COLO668 (cell line): ENCODE measurements around the gene GALNT2.

ENCODE experiments used
- DNase-seq: peaks from one replicate; lab custom pipeline; 2025; ENCODE audit not compliant: unreplicated experiment; lab: John Stamatoyannopoulos, UW

The GALNT2 gene

DNA sequence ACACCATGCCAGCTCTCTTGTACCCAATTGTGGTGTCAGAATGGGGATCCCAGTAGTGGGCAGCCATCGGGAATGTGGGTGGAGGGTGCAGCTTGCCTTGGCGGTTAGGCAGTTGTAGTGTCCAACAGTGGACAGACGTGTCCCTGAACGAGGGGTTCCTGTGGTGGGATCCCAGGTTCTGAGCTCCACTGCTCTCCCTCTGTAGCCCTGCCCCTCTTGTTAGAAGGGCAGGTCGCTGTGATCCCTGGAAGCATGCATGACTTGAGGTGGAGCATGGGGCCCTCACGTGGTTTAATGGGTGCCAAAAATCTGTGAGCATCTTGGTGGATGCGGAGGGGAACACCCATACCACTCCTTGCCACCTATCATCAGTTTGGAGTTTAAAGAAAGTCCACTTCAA, 4.3 kb downstream of the GALNT2 start:
- no peak for DNase-seq

DNA sequence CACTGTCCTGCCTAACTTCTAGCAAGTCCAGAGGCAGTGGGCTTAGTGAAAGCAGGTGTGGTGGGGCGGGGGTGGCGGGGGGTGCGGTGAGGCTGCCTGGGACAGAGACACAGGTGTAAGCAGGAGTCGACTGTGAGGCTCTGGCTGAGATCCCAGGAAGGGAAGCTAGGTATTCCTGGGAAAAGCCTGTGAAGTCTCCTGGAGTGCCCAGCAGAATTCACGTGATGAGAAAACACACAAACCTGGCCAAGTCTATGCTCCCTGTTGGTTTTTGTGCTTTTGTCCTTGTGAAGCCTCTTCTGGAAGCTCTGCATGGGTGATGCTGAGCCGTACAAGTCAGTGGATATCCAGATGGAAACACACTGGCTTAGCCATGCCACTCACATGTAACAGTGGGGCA, 5.3 kb downstream of the GALNT2 start:
- no peak for DNase-seq

DNA sequence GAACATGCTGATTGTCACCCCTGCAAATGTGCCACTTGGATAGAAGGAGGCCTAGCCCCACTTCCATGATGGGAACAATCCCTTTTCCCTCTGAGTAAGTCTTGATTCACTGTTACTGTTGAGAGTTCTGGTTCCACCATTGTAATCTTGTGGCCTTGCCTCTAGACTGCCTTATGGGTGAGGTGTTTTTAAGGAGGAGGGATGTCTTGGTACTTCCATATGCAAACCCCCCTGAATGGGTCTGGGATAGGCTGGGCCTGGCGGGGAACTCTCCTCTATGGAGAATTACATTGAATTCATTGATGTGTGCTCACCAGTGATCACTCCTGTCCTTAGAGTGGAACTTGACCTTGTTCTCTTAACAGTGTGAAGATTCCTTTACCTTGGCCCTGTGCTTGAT, 5.8 kb downstream of the GALNT2 start:
- DNase-seq = no peak

DNA sequence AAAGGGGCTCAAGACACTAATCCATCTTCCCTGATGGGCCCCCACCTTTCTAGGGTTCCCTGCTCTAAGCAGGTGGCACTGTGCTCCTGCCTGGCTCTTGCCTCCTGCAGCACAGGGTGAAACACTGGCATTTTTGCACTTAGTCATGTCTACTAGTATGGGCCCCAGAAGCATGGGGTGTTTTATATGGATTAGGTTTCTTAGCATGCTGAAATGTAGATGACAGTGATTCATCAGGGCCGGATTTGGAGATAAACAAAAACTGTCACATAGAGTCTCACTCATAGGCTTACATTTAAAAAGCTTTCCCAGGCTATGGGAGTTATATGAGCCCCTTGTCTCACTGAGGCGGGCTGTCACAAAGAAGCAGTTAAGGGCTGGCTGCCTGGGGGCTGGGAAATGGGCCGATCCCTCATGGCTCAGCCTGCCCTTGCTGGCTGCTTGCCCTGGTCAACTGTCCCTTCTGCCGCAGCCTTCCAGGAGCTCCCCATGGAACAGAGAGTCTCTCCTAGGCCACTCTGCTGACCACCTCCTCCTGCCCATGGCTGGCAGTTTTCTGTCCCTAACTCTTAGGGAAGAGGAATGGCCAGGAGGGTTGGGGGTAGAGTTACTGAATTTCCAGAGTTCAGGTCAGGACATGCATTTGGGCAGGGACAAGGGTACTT, 6.5 kb downstream of the GALNT2 start:
- no peak for DNase-seq

DNA sequence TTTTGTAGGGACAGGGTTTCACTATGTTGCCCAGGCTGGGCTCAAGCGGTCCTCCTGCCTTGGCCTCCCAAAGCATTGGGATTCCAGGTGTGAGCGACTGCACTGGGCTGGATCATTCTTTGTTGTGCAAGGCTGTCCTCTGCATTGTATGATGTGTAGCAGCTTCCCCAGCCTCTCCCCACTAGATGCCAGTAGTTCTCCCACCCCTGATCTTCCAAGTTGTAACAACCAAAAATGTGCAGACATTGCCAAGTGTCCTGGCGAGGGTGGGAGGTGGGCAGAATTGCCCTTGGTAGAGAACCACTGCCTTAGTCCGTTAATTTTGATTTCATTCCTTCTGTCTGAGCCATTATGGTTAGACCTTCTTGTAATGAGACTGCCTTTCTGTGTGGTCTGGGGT, 7.2 kb downstream of the GALNT2 start:
- DNase-seq = no peak

DNA sequence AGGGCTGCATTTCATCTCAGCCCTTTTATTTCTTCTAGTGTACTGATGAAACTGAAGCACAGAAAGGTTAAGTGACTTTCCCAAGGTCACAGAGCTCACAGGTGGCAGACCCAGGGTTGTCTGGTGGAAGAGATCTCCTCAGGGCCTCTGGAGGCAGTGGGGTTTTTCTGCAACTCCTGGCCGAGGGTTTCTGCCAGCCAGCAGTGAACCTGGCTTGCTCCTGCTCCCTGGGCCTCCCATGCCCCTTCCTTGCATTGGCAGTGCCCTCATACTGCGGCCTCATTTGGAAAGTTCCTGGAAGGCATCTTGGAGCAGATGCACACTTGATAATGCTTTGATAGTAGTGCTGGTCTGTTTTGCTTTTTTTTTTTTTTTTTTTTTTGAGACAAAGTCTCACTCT, 7.7 kb downstream of the GALNT2 start:
- DNase-seq = no peak

DNA sequence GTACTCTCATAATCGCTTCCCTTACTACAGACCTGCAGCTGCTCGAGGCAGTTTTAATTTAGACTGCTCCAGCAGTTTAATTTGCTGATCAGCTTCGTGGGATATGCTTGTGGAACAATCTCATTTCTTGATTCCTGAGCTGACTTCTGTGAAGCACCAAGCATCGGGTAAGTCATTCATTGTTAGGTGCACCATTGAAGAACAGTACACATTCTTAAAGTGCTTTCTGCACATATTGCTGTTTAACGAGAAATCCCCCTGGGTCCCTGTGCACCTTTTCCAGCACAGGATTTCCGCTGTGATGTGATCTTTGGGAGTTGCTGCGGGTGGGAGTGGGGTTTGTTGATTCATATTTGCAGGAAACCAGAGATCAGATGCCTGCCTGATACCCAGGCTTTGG, 9.1 kb downstream of the GALNT2 start:
- DNase-seq = no peak

DNA sequence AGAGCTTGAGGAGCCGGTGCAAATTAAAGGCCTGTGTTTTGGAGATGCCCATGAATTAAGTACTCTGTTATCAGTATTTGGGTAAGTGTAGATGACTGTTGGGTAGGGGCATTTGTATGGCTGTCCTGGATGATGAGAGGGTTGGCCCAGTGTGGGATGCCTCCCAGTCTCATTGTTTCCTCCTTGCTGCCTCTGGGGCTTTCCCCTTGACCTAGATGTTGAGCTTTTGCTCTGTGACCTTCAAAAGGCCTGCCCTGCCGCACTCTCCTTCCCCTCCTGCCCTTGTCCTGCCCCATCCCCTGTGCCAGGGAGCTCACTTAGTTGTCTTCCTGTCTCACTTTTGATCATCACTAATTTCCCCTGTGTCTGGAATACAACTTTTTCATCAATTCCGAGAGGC, 10.0 kb downstream of the GALNT2 start:
- no peak for DNase-seq

DNA sequence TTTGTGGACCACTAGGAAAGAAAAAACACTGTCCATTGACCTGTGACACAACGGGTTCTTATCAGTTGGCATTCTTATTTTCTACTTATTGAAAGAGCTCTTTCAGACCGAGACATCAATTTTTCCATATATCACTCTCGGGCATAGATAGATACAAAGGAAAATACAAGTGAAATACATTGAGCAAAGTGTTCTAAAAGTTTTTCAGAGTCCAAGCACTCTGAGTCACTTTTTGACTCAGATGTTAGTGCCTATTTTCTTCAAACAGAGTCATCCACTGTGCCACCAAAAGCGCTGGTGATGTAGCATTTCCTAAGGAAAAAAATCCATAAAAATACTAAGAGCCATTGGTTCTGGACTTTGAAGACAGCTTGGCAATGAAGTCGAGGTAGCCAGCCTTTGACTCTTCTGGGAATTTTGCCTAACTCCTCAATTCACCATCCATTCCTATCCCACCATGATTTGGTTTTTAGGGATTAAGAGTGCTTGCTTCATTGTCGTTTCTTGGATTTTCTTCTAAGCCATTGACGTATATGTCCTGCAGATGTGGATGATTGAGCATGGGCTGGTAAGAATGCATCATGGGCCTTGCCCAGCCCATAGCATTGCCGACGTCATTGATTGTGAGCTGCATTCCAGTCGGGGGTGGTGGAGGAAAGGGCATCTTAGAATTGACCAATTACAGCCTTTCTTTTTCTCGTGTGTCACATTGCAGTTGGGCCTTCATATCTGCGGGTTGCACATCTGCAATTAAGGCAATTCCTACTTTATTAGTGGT, 10.6 kb downstream of the GALNT2 start:
- DNase-seq = no peak

DNA sequence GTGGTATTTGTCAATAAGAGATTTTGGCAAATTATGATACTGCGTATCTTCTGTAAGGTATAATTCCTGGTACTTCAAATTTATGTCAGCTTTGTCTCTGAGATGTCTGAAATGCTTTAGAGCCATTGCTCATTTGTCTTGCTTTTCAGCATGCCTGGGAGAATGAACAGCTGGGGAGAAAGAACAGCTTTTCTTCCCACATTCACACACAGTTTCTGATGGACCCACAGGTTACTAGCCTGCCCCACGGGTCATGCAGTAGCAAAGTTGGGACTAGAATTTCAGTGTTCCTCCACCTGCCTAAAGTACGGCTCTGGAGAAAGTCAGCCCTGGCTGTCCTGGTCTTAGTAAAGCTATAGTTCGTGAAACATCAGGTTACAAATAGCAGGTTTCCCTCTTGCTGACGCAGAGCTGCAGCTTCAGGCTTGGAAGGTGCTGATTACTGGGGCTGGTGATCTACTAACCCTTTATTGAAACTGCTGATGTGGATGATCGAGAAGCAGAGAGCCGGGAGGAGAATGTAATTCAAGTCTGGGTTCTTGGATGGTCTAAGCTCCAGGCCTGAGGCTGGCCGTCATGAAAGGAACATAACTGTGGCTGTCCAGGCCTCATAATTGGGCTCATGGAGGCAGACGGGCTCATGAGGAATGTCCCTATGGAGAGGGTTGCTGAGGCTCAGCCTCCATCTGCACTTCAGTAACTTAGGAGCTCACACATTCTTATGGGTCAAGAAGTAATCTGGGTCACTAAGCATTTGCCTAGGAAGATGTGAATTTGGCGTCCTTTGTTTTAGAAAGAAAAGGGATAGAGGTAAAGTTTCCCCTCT, 12.4 kb downstream of the GALNT2 start:
- DNase-seq = no peak

DNA sequence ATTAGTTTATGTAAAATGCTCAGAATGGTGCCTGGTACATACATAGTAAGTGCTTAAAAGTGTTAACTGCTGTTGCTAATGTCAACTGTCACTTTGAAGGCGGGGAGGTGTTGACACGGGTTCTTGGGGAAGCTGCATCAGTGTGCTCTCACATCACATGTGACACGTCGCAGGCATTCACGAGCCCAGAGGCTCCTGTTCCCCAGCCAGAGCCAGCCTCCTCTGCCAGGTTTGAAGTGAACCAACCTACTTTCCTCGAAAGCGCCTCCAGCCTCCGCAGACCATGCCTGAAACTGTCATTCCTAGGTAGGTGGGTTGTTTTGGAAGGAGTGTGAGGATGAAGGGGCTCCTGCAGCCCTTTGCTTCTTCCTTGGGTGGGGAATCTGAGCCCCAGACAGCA, 13.8 kb downstream of the GALNT2 start:
- no peak for DNase-seq

DNA sequence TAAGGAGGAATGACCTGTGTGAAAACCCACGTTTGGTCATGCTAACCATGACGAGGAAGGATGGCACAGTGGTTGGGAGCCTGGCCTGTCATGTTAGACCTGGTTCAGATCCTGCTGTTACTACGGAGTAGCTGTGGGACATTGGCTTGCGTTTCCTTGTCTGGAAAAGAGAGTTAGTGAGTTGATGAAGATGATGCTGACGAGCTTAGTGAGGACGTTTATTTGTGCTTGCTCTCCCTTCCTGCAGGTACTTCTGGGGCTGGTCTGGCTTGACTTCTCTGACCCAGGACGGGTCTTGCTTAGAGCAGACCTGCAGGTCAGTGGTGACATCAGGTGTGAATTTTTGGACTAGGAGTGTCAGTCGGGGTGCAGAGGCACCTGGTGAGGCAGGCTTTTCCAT, 14.7 kb downstream of the GALNT2 start:
- DNase-seq = no peak

DNA sequence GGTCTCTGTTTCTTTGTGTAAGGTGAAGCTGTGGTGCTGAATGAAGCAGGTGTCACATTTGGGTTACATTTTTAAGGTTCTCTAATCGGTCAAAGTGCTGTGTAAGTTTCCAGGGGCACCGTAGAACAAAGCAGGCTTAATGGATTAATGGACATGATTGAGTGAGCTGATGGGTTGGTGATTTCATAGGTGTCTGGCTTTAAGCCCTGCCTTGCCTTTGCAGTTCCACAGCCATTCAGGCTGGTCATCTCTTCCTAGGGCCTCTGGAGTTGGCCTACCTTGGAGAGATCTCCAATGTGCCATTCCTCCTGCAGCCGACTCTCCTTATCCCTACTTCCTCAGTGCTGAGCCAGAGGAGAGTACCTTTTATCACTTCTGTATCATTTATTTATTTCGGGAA, 15.2 kb downstream of the GALNT2 start:
- DNase-seq = no peak

DNA sequence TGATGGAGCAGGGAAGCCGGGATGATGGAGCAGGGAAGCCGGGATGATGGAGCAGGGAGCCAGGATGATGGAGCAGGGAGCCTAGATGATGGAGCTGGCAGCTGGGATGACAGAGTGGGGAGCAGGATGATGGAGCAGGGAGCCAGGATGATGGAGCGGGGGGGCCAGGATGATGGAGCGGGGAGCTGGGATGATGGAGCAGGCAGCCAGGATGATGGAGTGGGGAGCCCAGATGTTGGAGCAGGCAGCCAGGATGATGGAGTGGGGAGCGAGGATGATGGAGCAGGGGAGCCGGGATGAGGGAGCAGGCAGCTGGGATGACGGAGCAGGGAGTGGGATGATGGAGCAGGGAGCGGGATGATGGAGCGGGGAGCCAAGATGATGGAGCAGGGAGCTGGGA, 16.0 kb downstream of the GALNT2 start:
- no peak for DNase-seq

DNA sequence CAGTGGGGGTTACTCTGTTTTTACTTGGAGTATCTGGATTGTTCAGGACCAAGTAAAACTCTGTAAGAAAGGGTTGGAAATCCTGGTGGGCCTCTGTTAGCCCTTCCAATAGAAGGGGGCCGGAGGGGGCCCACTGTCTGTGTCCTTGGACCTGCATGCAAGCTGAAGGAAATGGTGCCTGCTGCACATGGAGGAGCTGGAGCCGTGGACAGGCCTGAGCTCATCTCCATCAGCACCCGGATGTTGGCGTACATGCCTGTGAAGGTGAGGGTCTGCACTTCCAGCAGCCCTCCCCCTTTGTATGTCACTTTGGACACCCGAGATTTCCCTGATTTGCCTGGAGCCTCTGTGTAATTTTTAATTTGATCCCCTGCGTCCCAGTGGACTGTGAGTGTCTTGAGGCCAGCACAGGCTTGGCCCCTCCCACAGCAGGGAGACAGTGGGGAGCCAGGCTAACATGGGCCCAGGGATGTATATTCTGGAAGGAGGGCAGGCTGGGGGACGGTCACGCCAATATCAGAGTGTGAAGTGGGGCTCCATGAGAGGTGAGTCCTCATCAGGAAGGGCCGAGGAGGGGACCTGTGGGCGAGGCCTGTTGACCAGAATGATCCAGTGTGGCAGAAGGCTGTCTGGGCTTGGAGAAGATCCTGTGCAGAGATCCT, 16.8 kb downstream of the GALNT2 start:
- DNase-seq = no peak

DNA sequence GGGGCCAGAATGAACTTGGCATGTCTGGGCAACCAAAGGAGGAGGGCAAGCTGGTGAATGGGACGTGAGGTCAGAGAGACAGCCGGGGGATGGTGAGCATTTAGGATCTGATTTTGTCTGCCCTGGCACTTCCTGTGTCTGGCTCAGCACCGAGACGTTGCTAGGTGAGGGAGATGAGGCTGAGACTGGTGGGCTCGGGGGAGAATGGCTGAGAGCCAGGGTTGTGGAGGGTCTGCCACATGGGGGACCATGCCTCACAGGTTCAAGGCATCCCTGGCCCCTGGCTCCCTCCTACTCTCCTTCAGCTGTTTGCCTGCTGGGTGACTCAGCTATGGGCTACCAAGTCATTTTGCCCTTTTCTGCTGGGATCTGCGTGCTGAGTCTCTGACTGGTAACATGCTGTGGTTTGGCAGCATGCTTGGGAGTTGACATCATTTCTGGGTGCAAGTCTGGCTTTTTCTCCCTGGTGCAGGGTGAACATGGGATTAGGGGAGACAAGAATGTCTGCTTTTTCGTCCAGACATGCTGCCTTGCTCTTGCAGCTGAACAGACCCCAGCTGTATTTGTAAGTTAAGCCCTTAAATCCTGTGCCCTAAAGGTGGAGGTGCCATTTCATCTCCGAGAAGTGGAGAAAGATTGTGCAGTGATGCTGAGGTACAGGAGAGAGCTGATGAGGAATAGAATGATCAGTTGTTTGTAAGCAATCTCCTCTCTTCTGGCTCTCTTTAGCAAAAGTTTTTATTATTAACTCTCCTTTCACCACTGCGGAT, 17.6 kb downstream of the GALNT2 start:
- DNase-seq = no peak

DNA sequence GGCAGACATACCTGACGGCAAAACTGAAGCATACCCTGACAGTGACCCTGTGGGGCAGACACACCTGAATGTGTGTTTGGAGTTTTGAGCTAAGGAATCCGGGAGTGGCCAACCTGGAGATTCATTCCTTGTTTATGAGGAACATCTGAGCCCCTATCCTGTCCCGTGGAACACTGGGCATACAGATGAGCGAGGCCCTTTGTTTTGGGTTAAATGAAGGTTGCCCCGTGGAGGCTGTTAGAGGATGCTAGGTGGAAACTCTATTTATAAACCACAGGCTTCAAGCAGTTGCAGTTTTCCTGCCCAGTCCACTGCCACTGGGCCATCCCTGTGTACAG, 18.1 kb downstream of the GALNT2 start:
- no peak for DNase-seq

DNA sequence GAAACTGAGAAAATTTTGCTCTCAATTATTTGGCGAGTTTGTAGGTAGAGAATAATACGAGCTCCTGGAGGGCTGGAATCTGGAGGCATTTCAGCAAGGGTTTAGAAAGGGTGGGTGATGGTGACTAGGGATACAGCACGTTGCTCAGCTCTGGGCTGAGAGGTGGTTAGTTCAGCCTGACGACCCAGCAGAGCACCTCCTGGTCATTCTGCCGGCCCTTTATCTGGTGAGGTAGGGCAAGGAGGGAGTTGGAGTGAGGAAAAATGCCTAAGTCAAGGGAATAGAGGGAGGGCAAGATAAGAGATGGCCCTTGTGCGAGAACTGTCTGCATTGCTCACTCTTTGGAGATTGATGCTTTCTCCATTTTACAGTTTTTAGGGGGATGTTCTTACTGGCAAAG, 19.1 kb downstream of the GALNT2 start:
- no peak for DNase-seq

DNA sequence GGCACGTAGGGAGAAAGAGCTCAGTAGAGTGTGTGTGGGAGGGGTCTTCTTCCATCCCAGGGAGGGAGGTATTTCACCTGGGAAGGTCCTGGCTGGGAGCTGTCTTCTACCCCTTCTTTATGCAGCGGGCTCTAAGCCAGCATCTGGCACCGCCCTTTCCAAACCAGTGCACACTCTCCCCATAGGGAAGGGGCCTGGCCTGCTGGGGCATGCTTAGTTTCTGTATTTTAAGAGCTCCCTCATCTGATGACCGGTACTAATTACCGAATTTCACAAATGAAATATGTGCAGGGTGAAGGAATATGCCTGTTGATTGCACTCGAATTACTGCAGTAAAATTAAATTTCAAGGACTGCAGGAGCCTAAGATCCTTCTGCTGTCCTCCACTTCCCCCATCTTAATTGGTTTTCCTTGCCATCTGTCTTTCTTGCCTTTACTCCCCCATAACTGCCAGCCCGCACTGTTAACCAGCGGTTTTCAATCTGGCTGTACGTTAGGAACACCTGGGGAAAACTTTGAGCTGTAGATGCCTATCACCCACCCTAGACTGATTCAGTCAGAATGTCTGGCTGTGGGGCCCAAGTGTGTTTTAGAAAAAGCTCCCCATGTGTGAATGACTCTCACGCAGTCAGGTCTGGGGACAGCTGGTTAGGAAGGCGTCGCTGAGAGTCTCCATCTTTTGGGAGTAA, 20.1 kb downstream of the GALNT2 start:
- DNase-seq = no peak

DNA sequence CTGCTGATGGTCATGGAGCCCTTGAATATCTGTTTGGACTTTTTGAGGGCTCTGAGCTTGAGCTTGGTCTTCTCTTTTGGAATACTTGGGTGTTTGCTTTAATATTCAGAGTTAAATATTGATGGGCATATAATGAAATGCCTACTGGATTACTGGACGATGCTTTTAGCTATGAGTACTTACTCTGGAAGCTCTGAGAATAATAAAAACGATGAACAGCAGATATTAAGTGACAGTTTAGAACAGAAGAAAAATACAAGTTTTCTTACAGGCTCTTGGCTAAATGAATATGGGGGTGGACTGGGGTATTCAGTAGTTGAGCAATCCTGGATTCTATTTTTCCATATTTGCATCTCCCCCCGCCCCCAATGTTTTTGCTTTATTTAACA, 20.7 kb downstream of the GALNT2 start:
- no peak for DNase-seq
